ENCODE measurements around the gene MPZL2. TPM values are rescaled to one million over a fixed set of nuclear protein-coding genes. Genes with fewer than 3 reads are reported as not detected.

The MPZL2 gene
- total and polyA plus RNA-seq, 9 of the 15 experiments (the other 6 are each of a cell fraction or from before 2014, with no cell fraction given): 0.09 to 0.28 (median 0.18) TPM; not detected in 2

DNA sequence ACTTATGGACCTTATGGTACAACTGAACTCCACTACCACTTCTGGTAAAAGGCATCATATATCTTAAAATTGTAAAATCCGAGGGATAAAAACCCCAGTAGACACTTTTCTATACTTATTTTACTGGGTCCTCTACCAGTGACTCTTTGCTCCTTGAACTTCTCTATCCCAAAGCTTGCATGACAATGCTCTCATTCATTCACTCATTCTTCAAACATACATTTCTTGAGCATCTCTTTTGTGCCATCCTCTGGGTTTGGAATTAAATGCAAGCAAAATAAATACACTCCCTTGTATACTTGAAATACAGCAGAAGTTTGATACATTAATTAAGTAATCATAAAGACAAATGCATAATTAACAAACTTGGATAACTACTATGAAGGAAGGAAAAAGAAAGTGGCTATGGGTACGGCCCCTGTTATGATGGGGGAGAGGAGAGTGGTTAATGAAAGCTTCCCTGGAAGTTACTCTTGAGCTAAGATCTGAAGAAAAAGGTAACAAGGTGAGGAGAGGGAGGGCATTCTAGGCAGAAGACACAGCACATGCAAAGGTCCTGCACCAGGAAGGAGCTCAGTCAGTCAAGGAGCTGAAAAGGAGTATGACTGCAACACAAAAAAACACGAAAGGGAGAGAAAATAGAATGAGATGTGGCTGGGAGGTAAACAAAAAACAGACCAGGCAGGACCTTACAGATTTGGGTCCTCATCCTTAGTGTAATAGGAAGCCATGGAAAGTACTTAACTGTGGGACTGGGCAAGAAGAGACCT lies 19.9 kb downstream of the MPZL2 start:
- Histone ChIP-seq H3K4me3 (no peak overlapping the region), H3K9me3 (replicated peaks; ENCODE audit: control insufficient read depth, insufficient read depth, low read depth, low read length) (no peaks in the 10 kb centered on the region), H3K79me2 (ENCODE audit: control insufficient read depth, insufficient read depth, low read length) (no peaks in the 10 kb centered on the region), H3K4me1 (replicated peaks in 1 of 2; ENCODE audit: control insufficient read depth in 2 of 2, insufficient read depth in 2 of 2, low read length in 2 of 2) (peaks cover 3 to 24% of the 10 kb centered on the region in 2 experiments), H3K27ac (ENCODE audit: extremely low read depth, low read depth, low read length) (no peak overlapping the region), H4K20me1 (replicated peaks; ENCODE audit: control insufficient read depth, insufficient read depth, low read length) (no peaks in the 10 kb centered on the region), H3K36me3 (ENCODE audit: control insufficient read depth, insufficient read depth, low read length) (no peaks in the 10 kb centered on the region), H3K27me3 (ENCODE audit: control insufficient read depth in 2 of 2, insufficient read depth in 2 of 2, low read length in 2 of 2) (peaks cover 3 to 9% of the 10 kb centered on the region in 2 experiments; a peak in 2 of 5 replicates), H2AFZ (ENCODE audit: low read depth, low read length) (no peak overlapping the region), H3K9me1 (ENCODE audit: control insufficient read depth, insufficient read depth, low read length) (no peaks in the 10 kb centered on the region), H3K9ac (ENCODE audit: insufficient read depth in 1 of 2, low read depth in 2 of 2, low read length in 2 of 2) (no peak overlapping the region), H3K4me2 (ENCODE audit: insufficient read depth, low read length) (no peak overlapping the region)
- ChIA-PET POLR2A (no interaction called here), CTCF (ENCODE audit: low intra/inter-chr PET ratio) (no interaction called here)
- FAIRE-seq: no peak
- no TSS peak for BruUV-seq (replicated peaks)
- WGBS (ENCODE audit: insufficient coverage, low coverage, missing lambda C conversion rate): 7% methylated on average over 3 of the region's 3 CpGs
- no peak for ATAC-seq
- in situ Hi-C loops (cut with MboI): no loop called here
- DNase-seq (ENCODE audit: extremely low read depth in 1 of 4, low spot score in 3 of 4): no peak
- intact Hi-C loops (cut with micrococcal nuclease): no loop called here
- no peak for TF ChIP-seq SRSF7 (optimal IDR thresholded peaks at IDR 0.05; ENCODE audit: low read depth, low read length)
- no peak for TF ChIP-seq ZC3H8 (IDR thresholded peaks at IDR 0.05)
- 0 out of 2 replicates have a peak, but pooled peaks have one; percentile 20 for TF ChIP-seq ZNF24 (IDR thresholded peaks at IDR 0.05)
- TF ChIP-seq ZNF589 (CRISPR knock-in tag; IDR thresholded peaks at IDR 0.05; ENCODE audit: low read depth): no peak
- TF ChIP-seq, protein P1, sequence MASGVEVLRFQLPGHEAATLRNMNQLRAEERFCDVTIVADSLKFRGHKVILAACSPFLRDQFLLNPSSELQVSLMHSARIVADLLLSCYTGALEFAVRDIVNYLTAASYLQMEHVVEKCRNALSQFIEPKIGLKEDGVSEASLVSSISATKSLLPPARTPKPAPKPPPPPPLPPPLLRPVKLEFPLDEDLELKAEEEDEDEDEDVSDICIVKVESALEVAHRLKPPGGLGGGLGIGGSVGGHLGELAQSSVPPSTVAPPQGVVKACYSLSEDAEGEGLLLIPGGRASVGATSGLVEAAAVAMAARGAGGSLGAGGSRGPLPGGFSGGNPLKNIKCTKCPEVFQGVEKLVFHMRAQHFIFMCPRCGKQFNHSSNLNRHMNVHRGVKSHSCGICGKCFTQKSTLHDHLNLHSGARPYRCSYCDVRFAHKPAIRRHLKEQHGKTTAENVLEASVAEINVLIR (CRISPR knock-in tag; IDR thresholded peaks at IDR 0.05): no peak
- TF ChIP-seq, protein P2, sequence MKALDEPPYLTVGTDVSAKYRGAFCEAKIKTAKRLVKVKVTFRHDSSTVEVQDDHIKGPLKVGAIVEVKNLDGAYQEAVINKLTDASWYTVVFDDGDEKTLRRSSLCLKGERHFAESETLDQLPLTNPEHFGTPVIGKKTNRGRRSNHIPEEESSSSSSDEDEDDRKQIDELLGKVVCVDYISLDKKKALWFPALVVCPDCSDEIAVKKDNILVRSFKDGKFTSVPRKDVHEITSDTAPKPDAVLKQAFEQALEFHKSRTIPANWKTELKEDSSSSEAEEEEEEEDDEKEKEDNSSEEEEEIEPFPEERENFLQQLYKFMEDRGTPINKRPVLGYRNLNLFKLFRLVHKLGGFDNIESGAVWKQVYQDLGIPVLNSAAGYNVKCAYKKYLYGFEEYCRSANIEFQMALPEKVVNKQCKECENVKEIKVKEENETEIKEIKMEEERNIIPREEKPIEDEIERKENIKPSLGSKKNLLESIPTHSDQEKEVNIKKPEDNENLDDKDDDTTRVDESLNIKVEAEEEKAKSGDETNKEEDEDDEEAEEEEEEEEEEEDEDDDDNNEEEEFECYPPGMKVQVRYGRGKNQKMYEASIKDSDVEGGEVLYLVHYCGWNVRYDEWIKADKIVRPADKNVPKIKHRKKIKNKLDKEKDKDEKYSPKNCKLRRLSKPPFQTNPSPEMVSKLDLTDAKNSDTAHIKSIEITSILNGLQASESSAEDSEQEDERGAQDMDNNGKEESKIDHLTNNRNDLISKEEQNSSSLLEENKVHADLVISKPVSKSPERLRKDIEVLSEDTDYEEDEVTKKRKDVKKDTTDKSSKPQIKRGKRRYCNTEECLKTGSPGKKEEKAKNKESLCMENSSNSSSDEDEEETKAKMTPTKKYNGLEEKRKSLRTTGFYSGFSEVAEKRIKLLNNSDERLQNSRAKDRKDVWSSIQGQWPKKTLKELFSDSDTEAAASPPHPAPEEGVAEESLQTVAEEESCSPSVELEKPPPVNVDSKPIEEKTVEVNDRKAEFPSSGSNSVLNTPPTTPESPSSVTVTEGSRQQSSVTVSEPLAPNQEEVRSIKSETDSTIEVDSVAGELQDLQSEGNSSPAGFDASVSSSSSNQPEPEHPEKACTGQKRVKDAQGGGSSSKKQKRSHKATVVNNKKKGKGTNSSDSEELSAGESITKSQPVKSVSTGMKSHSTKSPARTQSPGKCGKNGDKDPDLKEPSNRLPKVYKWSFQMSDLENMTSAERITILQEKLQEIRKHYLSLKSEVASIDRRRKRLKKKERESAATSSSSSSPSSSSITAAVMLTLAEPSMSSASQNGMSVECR (CRISPR knock-in tag; IDR thresholded peaks at IDR 0.05): no peak
- no peak for TF ChIP-seq CREM (IDR thresholded peaks at IDR 0.05; ENCODE audit: low read depth)

Data from K562 (cell line).